Stimulated activated CD4-positive, alpha-beta T cell treated with anti-CD3 and anti-CD28 coated beads, Interleukin-2, amount 100 ng/mL, for 48 hours (primary cell): ENCODE measurements around the gene COL6A2.
"Not testable (repeated sequence)": the region's sequence is repeated elsewhere in the genome, so short reads cannot be mapped to it uniquely, and the experiment has no call there.

Source experiments
- DNase-seq, 2 donors: peaks; one replicate each; pipeline ENCODE4 v3.0.0-alpha.2; 2020

The COL6A2 gene

GRCh38 chr21:46061063-46061462 is 36.8 kb upstream of the COL6A2 start:
- DNase-seq: no peak

GRCh38 chr21:46061518-46061917 is 36.4 kb upstream of the COL6A2 start:
- no peak for DNase-seq

GRCh38 chr21:46061950-46062349 is 36.0 kb upstream of the COL6A2 start:
- DNase-seq: no peak

- no peak for DNase-seq
Observed at GRCh38 chr21:46062471-46063211, 35.3 kb upstream of the COL6A2 start.

- DNase-seq: no peak
Observed at GRCh38 chr21:46063227-46063626, 34.7 kb upstream of the COL6A2 start.

- no peak for DNase-seq
Observed at GRCh38 chr21:46063734-46064680, 33.9 kb upstream of the COL6A2 start.

- DNase-seq: no peak
Observed at GRCh38 chr21:46064870-46065214, 33.1 kb upstream of the COL6A2 start.

GRCh38 chr21:46065215-46065913 is 32.5 kb upstream of the COL6A2 start:
- DNase-seq: no peak

- DNase-seq: no peak
Observed at GRCh38 chr21:46065914-46066551, 31.9 kb upstream of the COL6A2 start.

- no peak for DNase-seq
Observed at GRCh38 chr21:46066591-46067331, 31.2 kb upstream of the COL6A2 start.

- no peak for DNase-seq
Observed at GRCh38 chr21:46067505-46068201, 30.3 kb upstream of the COL6A2 start.

- no peak for DNase-seq
Observed at GRCh38 chr21:46068516-46069079, 29.3 kb upstream of the COL6A2 start.

GRCh38 chr21:46069166-46069565 is 28.7 kb upstream of the COL6A2 start:
- DNase-seq: no peak

- DNase-seq: no peak
Observed at GRCh38 chr21:46069719-46070279, 28.1 kb upstream of the COL6A2 start.

- no peak for DNase-seq
Observed at GRCh38 chr21:46071082-46071481, 26.8 kb upstream of the COL6A2 start.

GRCh38 chr21:46076724-46077123 is 21.2 kb upstream of the COL6A2 start:
- not testable (repeated sequence) for DNase-seq

GRCh38 chr21:46077674-46078101 is 20.2 kb upstream of the COL6A2 start:
- DNase-seq: no peak

- DNase-seq: no peak
Observed at GRCh38 chr21:46078322-46078977, 19.5 kb upstream of the COL6A2 start.

GRCh38 chr21:46078978-46079351 is 18.9 kb upstream of the COL6A2 start:
- DNase-seq: no peak
